PFSK-1 (cell line): ENCODE results near the gene SCP2D1.

Experiments used
- POLR2AphosphoS5 ChIP-seq: IDR thresholded peaks from 2 replicates; pipeline ENCODE4 v1.6.1; 2012; ENCODE audit warnings: low read depth, mild to moderate bottlenecking, control low read depth, low read length, moderate library complexity
- REST ChIP-seq, 2 experiments: IDR thresholded peaks; 2 replicates each; pipeline versions ENCODE4 v1.6.1 to v1.8.0; 2011 to 2012; ENCODE audit warnings: low read depth in 2 of 2, low read length in 2 of 2, control low read depth in 1 of 2, inconsistent platforms in 1 of 2, mild to moderate bottlenecking in 1 of 2, moderate library complexity in 1 of 2; ENCODE audit not compliant: insufficient read depth in 1 of 2
- SIN3A ChIP-seq: IDR thresholded peaks from 2 replicates; pipeline ENCODE4 v1.6.1; 2012; ENCODE audit warnings: mild to moderate bottlenecking, low read length, moderate library complexity, borderline replicate concordance; ENCODE audit not compliant: insufficient read depth

- TF ChIP-seq POLR2AphosphoS5 (no peak), REST (IDR thresholded peaks at IDR 0.05; ENCODE audit: insufficient read depth in 1 of 2, low read depth in 2 of 2, low read length in 2 of 2) (no peak), SIN3A (no peak)
These were observed 39.4 kb upstream of the SCP2D1 start for GRCh38 chr20:18774207-18774606.
